ENCODE data around the gene FIG4. TPM values are rescaled to one million over a fixed set of nuclear protein-coding genes. Genes with fewer than 3 reads are reported as not detected.

The FIG4 gene
- total RNA-seq, 1 experiment from 2014 or later: 21.3 TPM

GRCh38 chr6:109672175-109672574 is 18.9 kb upstream of the FIG4 start:
- Mint-ChIP-seq H3K27ac (peak overlapping the region; percentile 70; the same call in 1 of the 2 replicates), H3K9me3 (peaks cover 4% of the 10 kb centered on the region), H3K4me3 (no peak overlapping the region), H3K36me3 (no peaks in the 10 kb centered on the region; the same call in 1 of the 2 replicates), H3K4me1 (peaks cover 24% of the 10 kb centered on the region), H3K27me3 (ENCODE audit: low read depth) (no peaks in the 10 kb centered on the region)
- ChIA-PET POLR2A (no interaction called here), CTCF (interaction anchor here (1.4 kb wide), 1 partner anchor 76 kb away, joined by 5 read pairs; no protein-coding TSS in a partner anchor)
- ATAC-seq: no peak
- no peak for DNase-seq (ENCODE audit: low spot score)
- TF ChIP-seq USF2 (CRISPR knock-in tag; IDR thresholded peaks at IDR 0.05) (no peak), E2F5 (CRISPR knock-in tag; IDR thresholded peaks at IDR 0.05) (no peak), ZNF512 (CRISPR knock-in tag; IDR thresholded peaks at IDR 0.05; ENCODE audit: borderline replicate concordance) (no peak), ZNF138 (CRISPR knock-in tag; conservative IDR thresholded peaks at IDR 0.05) (no peak), ZNF232 (CRISPR knock-in tag; IDR thresholded peaks at IDR 0.05) (no peak), ZNF317 (CRISPR knock-in tag; IDR thresholded peaks at IDR 0.05; ENCODE audit: borderline replicate concordance, low read depth) (no peak), GTF2I (CRISPR knock-in tag; conservative IDR thresholded peaks at IDR 0.05) (no peak), TCF7 (CRISPR knock-in tag; IDR thresholded peaks at IDR 0.05; ENCODE audit: low read depth) (no peak), HMGA2 (CRISPR knock-in tag; IDR thresholded peaks at IDR 0.05) (no peak), CREB1 (CRISPR knock-in tag; IDR thresholded peaks at IDR 0.05) (no peak), NFATC4 (CRISPR knock-in tag; IDR thresholded peaks at IDR 0.05) (no peak), ZNF121 (CRISPR knock-in tag; IDR thresholded peaks at IDR 0.05) (no peak)

GRCh38 chr6:109672839-109673238 is 18.3 kb upstream of the FIG4 start:
- Mint-ChIP-seq H3K36me3 (no peaks in the 10 kb centered on the region; the same call in 1 of the 2 replicates), H3K9me3 (peaks cover 4% of the 10 kb centered on the region), H3K27ac (no peak overlapping the region), H3K4me1 (peaks cover 24% of the 10 kb centered on the region), H3K27me3 (ENCODE audit: low read depth) (no peaks in the 10 kb centered on the region), H3K4me3 (no peak overlapping the region)
- TF ChIP-seq MXD4 (CRISPR knock-in tag; IDR thresholded peaks at IDR 0.05; ENCODE audit: borderline replicate concordance) (no peak), IRF2 (CRISPR knock-in tag; IDR thresholded peaks at IDR 0.05; ENCODE audit: borderline replicate concordance, low read depth) (no peak), ZNF219 (CRISPR knock-in tag; IDR thresholded peaks at IDR 0.05; ENCODE audit: borderline replicate concordance) (no peak), NR1H2 (CRISPR knock-in tag; IDR thresholded peaks at IDR 0.05) (no peak), AR (CRISPR knock-in tag; IDR thresholded peaks at IDR 0.05) (no peak)
- DNase-seq (ENCODE audit: low spot score) (no peak), ATAC-seq (no peak)
- ChIA-PET POLR2A (no interaction called here), CTCF (interaction anchor here (1.4 kb wide), 1 partner anchor 77 kb away, joined by 5 read pairs; no protein-coding TSS in a partner anchor)

- peaks cover 25% of the 10 kb centered on the region for H3K4me1 Mint-ChIP-seq
- peaks cover 14% of the 10 kb centered on the region for H3K9me3 Mint-ChIP-seq
- CTCF ChIA-PET: no interaction called here
- H3K4me3 Mint-ChIP-seq: no peak overlapping the region
- no peak overlapping the region for H3K27ac Mint-ChIP-seq
- no peak for ATAC-seq
- no peak for DNase-seq (ENCODE audit: low spot score)
- H3K36me3 Mint-ChIP-seq: peaks cover 11% of the 10 kb centered on the region
- POLR2A ChIA-PET: no interaction called here
- no peaks in the 10 kb centered on the region for H3K27me3 Mint-ChIP-seq (ENCODE audit: low read depth)
- TF ChIP-seq ZNF423 (CRISPR knock-in tag; IDR thresholded peaks at IDR 0.05): no peak
- TF ChIP-seq NFYB (CRISPR knock-in tag; conservative IDR thresholded peaks at IDR 0.05; ENCODE audit: low read depth): no peak
- no peak for TF ChIP-seq NR2C2 (CRISPR knock-in tag; IDR thresholded peaks at IDR 0.05)
- TF ChIP-seq IRF1 (CRISPR knock-in tag; IDR thresholded peaks at IDR 0.05): no peak
- no peak for TF ChIP-seq CREB1 (CRISPR knock-in tag; IDR thresholded peaks at IDR 0.05)
- TF ChIP-seq ATF1 (CRISPR knock-in tag; IDR thresholded peaks at IDR 0.05): no peak
- no peak for TF ChIP-seq E2F4 (CRISPR knock-in tag; IDR thresholded peaks at IDR 0.05; ENCODE audit: borderline replicate concordance, low read depth)
- no peak for TF ChIP-seq ETV6 (CRISPR knock-in tag; IDR thresholded peaks at IDR 0.05)
- TF ChIP-seq NR1H2 (CRISPR knock-in tag; IDR thresholded peaks at IDR 0.05): no peak
Measured at GRCh38 chr6:109676724-109677123, 14.4 kb upstream of the FIG4 start.

Data from WTC11 (cell line).